Stimulated activated CD8-positive, alpha-beta memory T cell treated with anti-CD3 and anti-CD28 coated beads, Interleukin-15, amount 100 ng/mL, for 1 hour (primary cell): ENCODE measurements around the gene DMRTC1B.
"Not testable (repeated sequence)": the region's sequence is repeated elsewhere in the genome, so short reads cannot be mapped to it uniquely, and the experiment has no call there.

ENCODE experiments used
- DNase-seq: peaks from one replicate; pipeline ENCODE4 v3.0.0-alpha.2; 2020; ENCODE audit warnings: low read depth

Gene DMRTC1B, protein sequence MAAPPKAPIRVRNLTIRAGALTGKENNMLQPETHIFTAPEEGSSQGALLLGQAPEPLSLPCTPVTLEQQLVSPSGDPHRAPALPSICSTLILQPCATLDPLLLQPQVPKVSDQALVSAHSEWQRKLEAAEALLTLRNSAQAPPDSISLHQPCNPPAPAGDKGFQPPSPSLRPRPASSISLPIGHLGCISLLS

DNA sequence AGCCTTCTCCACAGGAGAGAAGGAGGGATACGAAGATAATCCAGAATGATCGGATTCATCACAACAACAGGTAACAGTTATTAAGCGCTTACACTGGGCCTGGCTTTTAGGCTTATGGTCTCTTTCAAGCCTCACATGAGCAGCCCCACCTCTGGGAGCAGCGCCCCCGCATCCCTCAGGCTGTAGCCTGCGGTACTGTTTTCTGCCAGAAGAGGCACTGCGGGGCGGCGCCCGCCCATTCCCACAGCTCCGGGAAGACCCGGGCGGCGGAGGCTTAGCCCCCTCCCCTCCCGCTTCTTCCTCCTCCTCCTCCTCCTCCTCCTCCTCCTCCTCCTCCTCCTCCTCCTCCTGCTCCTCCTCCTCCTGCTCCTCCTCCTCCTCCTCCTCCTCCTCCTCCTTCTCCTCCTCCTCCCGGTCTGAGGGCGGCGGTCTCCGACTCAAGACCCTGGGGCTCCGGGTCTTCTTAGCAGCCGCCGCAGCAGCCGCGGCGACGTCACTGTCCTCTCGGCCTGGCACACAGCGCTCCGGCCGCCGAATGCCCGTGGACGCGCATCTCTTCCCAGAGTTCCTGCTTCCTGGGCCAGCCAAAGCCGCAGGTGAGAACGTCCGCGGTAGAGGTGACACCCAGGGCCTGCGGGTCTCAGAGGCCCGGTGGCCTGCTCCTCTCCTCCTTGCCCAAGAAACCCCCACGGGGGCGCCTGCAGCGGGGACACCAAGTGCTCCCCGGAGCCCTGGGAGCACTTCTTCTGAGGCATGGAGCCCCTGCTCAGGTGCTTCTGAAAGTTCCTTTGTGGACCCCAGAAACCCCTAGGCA is at the start of gene DMRTC1B:
DMRTC1B (plus strand) TSS at position 238 of the 814 bp plus-strand sequence. CDS start 68,246 bp downstream, outside the sequence.
- not testable (repeated sequence) for DNase-seq

DNA sequence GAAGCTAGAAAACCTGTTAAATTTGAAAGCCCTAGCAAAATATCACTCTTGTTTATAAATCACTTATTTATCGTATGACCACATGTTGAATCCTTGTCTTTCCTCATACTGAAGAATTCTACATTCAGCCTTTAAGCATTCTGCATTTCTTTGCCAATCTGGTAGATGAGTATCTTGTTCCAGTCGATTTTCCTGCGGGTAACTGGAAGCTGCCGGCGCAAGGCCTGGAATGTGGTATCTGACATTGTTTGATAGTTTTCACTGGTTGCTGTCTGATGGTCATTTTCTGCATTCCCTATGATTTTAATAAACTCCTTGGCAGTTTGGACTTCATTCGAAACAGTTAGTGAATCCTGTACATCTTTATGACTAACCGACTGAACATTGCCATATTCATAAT is 48.8 kb upstream of the DMRTC1B start:
- no peak for DNase-seq

DNA sequence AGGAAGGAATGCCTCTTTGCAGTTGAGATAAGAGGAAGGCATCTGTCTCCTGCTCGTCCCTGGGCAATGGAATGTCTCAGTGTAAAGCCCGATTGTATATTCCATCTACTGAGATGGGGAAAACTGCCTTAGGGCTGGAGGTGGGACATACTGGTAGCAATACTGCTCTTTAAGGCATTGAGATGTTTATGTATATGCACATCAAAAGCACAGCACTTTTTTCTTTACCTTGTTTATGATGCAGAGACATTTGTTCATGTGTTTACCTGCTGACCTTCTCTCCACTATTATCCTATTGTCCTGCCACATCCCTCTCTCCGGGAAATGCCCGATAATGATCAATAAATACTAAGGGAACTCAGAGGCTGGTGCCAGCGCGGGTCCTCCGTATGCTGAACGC is 43.1 kb upstream of the DMRTC1B start:
- DNase-seq, result not testable (repeated sequence)

DNA sequence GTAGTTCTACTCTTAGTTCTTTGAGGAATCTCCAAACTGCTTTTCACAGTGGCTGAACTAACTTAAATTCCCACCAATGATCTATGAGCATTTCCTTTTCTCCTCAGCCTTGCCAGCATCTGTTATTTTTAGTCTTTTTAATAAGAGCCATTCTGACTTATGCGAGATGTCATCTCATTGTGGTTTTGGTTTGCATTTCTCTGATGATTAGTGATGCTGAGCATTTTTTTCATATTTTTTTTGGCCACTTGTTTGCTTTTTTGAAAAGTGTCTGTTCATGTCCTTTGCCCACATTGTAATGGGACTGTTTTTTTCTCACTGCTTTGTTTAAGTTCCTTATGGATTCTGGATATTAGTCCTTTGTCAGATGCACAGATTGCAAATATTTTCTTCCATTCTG is 41.1 kb upstream of the DMRTC1B start:
- DNase-seq, result no peak

DNA sequence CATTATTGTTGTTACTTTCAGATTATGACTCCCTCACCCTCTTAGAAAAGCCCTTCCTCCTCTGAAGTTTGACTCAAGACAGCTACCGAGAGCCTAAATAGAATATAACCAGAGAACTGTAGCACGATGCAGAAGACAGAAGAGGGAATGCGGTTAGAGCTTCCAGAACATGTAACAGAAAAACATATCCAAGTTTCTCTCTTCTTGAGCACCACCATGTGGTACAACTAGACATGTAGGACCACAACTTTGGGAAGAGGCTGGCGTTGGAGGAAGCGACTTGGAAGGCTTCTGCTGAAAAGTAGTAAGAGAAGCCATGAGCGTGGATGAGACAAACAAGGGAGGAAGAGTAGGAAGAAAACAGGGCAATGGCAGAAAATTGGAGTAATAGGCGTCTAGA is 31.1 kb upstream of the DMRTC1B start:
- DNase-seq, result not testable (repeated sequence)

DNA sequence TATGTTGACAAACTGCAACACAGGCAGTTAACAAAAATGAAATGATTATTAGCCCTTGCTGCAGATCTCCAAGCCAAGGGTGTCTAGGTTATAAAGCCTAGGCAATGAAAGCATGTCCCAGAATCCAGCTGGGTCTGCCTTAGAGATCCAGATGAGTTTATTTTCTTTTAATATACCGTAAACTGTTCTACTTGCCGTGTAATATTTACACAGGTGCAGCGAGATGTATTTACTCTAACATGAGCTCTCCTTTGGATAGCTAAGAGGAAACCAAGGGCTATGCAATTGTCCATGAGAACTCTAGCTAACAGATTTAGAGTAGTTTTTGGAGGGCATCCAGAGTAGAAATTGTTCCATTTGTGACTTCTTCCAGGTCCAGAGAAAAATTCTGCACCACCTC is 28.1 kb upstream of the DMRTC1B start:
- not testable (repeated sequence) for DNase-seq

DNA sequence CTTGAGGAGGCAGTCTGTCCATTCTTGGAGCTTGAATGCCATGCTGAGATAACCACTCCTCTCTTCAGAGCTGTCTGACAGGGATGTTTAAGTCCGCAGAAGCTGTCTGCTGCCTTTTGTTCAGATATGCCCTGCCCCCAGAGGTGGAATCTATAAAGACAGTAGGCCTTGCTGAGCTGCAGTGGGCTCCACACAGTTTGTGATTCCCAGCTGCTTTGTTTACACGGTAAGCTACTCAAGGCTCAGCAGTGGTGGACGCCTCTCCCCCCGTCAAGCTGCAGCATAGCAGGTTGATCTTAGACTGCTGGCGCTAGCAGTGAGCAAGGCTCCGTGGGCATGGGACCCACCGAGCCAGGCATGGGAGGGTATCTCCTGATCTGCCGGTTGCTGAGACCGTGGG is 16.2 kb upstream of the DMRTC1B start:
- DNase-seq, result not testable (repeated sequence)

DNA sequence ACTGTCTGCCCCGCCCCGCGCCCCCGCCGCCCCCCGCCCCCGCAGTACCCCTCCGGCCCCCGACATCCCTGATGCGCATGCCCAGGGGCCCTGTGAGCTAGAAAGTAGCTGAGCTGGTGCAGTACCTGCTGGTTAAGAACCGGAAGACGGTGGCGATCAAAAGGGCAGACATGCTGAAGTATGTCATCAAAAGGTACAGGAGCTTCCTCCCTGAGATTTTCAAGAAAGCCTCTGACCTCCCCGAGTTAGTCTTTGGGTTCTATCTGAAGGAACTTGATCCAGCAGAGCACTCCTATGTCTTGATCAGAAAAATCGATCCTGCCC is 739 bp downstream of the DMRTC1B start:
- not testable (repeated sequence) for DNase-seq

DNA sequence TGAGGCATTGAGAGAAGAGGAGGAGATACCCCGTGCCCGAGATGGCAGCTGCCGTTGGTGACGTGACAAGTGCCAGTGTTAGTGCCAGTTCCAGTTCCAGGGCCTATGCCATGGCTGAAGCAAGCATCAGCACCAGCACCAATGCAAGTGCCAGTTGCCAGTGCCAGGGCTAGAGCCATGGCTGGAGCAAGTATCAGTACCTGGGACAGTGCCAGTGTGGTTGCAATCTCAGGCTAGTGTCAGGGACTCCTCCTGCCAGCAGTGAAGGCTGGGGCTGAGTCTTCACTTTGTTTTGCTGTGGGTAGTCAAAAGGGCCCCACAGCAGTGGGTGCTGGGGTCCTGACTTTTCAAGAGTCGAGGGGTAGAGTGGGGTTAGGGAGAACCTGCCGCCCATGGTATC is 1.5 kb downstream of the DMRTC1B start:
- not testable (repeated sequence) for DNase-seq

DNA sequence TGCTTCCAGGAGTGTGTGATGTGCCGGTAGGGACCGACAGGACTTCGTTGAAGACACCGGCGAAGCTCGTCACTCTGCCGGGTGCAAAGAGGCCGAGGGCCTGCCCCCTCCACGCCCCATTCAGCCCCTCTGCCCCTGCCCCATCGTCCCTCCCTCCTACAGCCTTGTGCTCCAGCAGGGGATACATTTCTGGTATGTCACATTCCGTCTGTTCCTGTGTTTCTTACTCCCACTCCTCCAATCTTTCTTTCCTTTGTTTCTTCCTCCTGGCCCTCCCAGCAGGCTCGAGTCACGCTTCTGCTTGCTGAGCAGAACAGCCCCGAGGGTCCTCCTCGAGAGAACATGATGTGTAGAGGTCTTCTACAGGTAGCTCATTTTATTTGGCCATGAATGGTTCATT is 5.9 kb downstream of the DMRTC1B start, which contains the start of gene FAM236B:
FAM236B (minus strand) TSS at position 101 of the 400 bp plus-strand sequence; CDS start at position 1, 100 bp downstream.
- DNase-seq, result not testable (repeated sequence)

DNA sequence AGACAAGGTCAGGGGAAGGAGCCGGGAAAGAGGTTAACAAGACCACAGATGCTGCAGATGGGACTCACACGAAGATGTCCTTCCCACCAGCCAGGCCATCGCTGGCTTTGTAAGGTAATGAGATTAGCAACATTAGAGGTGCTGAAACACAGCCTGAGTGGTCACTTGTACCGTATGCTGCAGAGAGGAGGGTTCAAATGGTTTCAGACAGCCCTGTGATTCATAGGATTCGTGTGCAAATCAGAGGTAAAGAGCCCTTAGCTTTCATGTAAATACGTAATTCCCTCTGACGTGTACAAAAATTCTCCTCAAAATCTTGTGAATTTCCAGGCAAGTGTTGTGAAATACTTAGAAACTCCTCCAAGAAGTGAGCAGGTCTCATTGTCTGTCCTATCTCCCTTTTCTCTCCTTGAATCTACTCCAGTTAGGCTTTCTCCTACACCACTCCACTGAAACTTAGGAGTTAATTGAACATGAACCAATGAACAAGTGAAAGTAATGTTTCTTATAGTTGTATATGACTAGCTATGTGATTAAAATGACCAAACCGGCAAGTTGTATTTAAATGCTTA is 6.8 kb downstream of the DMRTC1B start:
- DNase-seq, result not testable (repeated sequence)

DNA sequence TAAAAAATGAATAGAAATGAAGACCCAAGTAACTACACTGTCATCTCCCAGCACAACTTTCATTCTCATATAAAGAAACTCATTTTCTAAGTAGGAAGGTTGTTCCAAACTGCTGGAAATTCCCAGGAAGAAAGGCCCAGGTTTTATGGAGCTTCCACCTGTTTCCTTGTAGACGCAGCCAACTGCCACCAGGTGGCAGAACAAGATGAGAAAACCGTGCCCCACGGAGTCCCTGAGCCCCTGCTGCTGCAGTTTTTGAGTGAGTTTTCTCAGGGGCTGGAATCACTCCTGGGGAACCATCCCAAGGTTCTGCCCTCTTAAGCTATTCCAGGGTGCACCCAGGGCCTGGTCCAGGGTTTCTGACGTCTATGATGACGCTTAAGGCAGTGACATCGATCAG is 7.3 kb downstream of the DMRTC1B start:
- not testable (repeated sequence) for DNase-seq

DNA sequence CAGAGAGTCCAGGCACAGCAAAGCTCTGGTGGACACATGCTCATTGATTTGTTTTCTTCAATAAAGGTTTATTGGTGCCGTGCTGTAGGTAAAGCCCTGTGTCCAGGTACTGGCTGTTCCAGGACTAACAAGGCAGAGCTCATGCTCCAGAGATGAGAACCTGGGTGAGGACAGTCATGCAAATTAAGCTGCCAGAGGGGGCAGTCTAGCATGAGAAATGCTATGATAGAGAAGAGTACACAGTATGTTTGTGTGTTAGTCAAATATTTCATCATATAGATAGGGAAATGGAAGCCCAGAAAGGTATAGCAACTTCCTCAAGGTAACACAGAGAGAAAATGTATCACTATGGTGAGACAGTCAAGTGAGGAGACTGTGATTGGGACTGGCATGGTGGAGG is 11.5 kb downstream of the DMRTC1B start:
- not testable (repeated sequence) for DNase-seq

DNA sequence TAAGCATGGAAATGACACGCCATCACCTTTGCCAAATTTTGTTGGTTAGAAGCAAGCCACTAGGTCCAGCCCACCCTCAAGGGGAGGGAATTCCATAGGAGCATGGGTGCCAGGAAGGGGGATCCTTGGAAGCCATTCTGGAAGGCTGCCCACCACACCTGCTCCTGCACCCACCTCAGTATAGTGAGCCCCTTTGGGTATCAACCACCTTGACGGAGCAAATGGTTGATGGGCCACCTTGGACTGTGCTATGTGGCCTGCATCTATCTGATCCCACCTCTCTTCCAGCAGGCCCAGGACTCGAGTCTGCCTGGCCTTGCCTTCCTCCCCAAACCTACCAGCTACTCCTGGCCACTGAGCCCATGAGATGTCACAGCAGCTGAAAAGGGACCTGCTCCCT is 13.7 kb downstream of the DMRTC1B start:
- not testable (repeated sequence) for DNase-seq

DNA sequence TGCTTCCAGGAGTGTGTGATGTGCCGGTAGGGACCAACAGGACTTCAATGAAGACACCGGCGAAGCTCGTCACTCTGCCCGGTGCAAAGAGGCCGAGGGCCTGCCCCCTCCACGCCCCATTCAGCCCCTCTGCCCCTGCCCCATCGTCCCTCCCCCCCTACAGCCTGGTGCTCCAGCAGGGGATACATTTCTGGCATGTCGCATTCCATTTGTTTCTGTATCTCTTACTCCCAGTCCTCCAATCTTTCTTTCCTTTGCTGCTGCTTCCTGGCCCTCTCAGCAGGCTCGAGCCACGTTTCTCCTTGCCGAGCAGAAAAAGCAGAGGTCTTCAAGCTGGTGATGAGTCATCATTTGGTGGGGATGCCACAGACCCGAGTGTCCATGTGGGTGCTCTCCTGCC is 31.4 kb downstream of the DMRTC1B start, which contains the start of gene FAM236D:
FAM236D (minus strand) TSS at position 101 of the 400 bp plus-strand sequence; CDS start at position 1, 100 bp downstream.
- DNase-seq, result not testable (repeated sequence)

DNA sequence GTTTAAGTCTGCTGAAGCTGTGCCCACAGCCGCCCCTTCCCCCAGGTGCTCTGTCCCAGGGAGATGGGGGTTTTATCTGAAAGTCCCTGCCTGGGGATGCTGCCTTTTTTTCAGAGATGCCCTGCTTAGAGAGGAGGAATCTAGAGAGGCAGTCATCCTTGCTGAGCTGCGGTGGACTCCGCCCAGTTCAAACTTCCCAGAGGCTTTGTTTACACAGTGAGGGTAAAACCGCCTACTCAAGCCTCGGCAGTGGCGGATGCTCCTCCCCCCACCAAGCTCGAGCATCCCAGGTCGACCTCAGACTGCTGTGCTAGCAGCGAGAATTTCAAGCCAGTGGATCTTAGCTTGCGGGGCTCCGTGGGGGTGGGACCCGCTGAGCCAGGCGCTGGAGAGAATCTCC is 54.0 kb downstream of the DMRTC1B start:
- not testable (repeated sequence) for DNase-seq

DNA sequence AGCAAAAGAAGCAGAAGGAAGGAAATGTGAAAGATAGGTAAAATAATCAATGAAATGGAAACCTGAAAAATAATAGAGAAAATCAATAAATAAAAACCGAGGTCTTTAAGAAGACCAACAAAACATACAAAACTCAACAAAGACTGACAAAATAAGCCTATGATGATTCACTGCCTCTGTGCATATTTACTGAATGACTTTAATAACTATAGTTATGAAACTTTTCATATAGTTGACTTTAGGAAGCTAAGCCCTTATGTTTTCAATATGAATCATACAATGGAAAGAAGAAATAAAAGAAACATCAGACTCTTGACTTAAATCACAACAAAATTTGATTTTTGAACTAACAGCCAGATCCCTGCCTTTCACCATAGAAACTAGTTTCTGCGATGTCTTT is 60.8 kb downstream of the DMRTC1B start:
- DNase-seq, result not testable (repeated sequence)

DNA sequence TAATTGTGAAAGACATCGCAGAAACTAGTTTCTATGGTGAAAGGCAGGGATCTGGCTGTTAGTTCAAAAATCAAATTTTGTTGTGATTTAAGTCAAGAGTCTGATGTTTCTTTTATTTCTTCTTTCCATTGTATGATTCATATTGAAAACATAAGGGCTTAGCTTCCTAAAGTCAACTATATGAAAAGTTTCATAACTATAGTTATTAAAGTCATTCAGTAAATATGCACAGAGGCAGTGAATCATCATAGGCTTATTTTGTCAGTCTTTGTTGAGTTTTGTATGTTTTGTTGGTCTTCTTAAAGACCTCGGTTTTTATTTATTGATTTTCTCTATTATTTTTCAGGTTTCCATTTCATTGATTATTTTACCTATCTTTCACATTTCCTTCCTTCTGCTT is 106.2 kb downstream of the DMRTC1B start:
- DNase-seq, result not testable (repeated sequence)

DNA sequence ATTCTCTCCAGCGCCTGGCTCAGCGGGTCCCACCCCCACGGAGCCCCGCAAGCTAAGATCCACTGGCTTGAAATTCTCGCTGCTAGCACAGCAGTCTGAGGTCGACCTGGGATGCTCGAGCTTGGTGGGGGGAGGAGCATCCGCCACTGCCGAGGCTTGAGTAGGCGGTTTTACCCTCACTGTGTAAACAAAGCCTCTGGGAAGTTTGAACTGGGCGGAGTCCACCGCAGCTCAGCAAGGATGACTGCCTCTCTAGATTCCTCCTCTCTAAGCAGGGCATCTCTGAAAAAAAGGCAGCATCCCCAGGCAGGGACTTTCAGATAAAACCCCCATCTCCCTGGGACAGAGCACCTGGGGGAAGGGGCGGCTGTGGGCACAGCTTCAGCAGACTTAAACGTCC is 113.0 kb downstream of the DMRTC1B start:
- not testable (repeated sequence) for DNase-seq
